Activated CD4-positive, alpha-beta memory T cell treated with anti-CD3 and anti-CD28 coated beads for 36 hours (primary cell): ENCODE data around the gene FANCD2. TPM values are rescaled to one million over a fixed set of nuclear protein-coding genes. Genes with fewer than 3 reads are reported as not detected.
A peak's percentile ranks its signal among the peaks of the same experiment; 100 is the strongest.
"Not testable (repeated sequence)": the region's sequence is repeated elsewhere in the genome, so short reads cannot be mapped to it uniquely, and the experiment has no call there.

Source experiments
- CTCF ChIA-PET: fragments of 350-600 bp; sonication (Branson Sonifier 250); formaldehyde crosslinking; loops from one replicate; lab custom pipeline; 2021; ENCODE audit warnings: antibody characterized with exemption, inconsistent platforms; lab: Charles Lee
- POLR2A ChIA-PET: fragments of 350-600 bp; sonication (Branson Sonifier 250); formaldehyde crosslinking; loops from one replicate; lab custom pipeline; 2021; ENCODE audit warnings: antibody characterized with exemption; lab: Charles Lee
- DNase-seq: peaks from one replicate; pipeline ENCODE4 v3.0.0-alpha.2; 2020
- H3K27ac Mint-ChIP-seq: one replicate; pipeline ENCODE4 v1.8.0; 2021; ENCODE audit warnings: mixed read lengths
- H3K27me3 Mint-ChIP-seq: one replicate; pipeline ENCODE4 v1.8.0; 2021; ENCODE audit warnings: mixed read lengths
- H3K36me3 Mint-ChIP-seq: one replicate; pipeline ENCODE4 v1.8.0; 2021; ENCODE audit warnings: mixed read lengths
- H3K4me1 Mint-ChIP-seq: one replicate; pipeline ENCODE4 v1.8.0; 2021; ENCODE audit warnings: low read depth, mixed read lengths
- H3K4me3 Mint-ChIP-seq: one replicate; pipeline ENCODE4 v1.8.0; 2021; ENCODE audit warnings: mild to moderate bottlenecking, mixed read lengths
- H3K9me3 Mint-ChIP-seq: one replicate; pipeline ENCODE4 v1.8.0; 2021; ENCODE audit warnings: mixed read lengths
- intact Hi-C: fragments of 100-400 bp; cut with micrococcal nuclease; formaldehyde crosslinking; loops from one replicate; pipeline ENCODE4 v1.15.1; 2023
- total RNA-seq, 2 experiments: library from RNA; stranded (reverse); gene quantifications; one replicate each; pipeline ENCODE4 v1.2.3, GENCODE V29; 2021

The FANCD2 gene
- total RNA-seq, 2 experiments from 2014 or later = 83.9 to 89.4 TPM

- Mint-ChIP-seq H3K9me3 (no peaks in the 10 kb centered on the region), H3K36me3 (peaks cover 17% of the 10 kb centered on the region), H3K27me3 (peaks cover 2% of the 10 kb centered on the region), H3K4me3 (peak within 1 kb of the TSS; percentile 96), H3K27ac (peak within 1 kb of the TSS; percentile 94), H3K4me1 (peaks cover 33% of the 10 kb centered on the region)
- ChIA-PET POLR2A (interaction anchor here (0.5 to 1.5 kb wide), 6 partner anchors 11 to 149 kb away, joined by 3 to 8 read pairs (median 4); partner anchors contain the start of genes TATDN2 and VHL), CTCF (interaction anchor here (1.5 kb wide), 1 partner anchor 133 kb away, joined by 3 read pairs; the partner anchor contains the start of gene TATDN2)
- intact Hi-C loops = loop anchor here (1.0 to 5.0 kb wide), 8 partner anchors 26 to 206 kb away; partner anchors contain the start of genes CRELD1, FANCD2, IRAK2 and SEC13
- DNase-seq = peak; percentile 97
These were observed 89.3 kb downstream of the FANCD2 start, which contains the start of gene BRK1 for GRCh38 chr3:10115326-10116137. TSS of gene BRK1 (plus strand) at chr3:10115675. CDS start at chr3:10115702, 27 bp downstream.

- peaks cover 2% of the 10 kb centered on the region for H3K27me3 Mint-ChIP-seq
- H3K27ac Mint-ChIP-seq = peak overlapping the region; percentile 94
- POLR2A ChIA-PET = interaction anchor here (0.6 to 1.5 kb wide), 6 partner anchors 25 to 225 kb away, joined by 3 to 8 read pairs (median 4); partner anchors contain the start of genes JAGN1, TATDN2 and VHL
- CTCF ChIA-PET = no interaction called here
- H3K36me3 Mint-ChIP-seq = peaks cover 22% of the 10 kb centered on the region
- H3K4me1 Mint-ChIP-seq = peaks cover 35% of the 10 kb centered on the region
- H3K4me3 Mint-ChIP-seq = peak overlapping the region; percentile 96
- no peak for DNase-seq
- no peaks in the 10 kb centered on the region for H3K9me3 Mint-ChIP-seq
- intact Hi-C loops = loop anchor here (5.0 kb wide), 1 partner anchor 166 kb away; no protein-coding TSS in a partner anchor
These were observed 89.9 kb downstream of the FANCD2 start for GRCh38 chr3:10116138-10116460.

- Mint-ChIP-seq H3K27ac (no peak overlapping the region), H3K4me3 (peak overlapping the region; percentile 96), H3K27me3 (peaks cover 2% of the 10 kb centered on the region), H3K9me3 (no peaks in the 10 kb centered on the region), H3K36me3 (peaks cover 25% of the 10 kb centered on the region), H3K4me1 (peaks cover 37% of the 10 kb centered on the region)
- CTCF ChIA-PET = interaction anchor here (0.6 to 1.4 kb wide), 2 partner anchors 133 to 147 kb away, joined by 4 to 5 read pairs; no protein-coding TSS in a partner anchor
- POLR2A ChIA-PET = interaction anchor here (0.9 to 1.5 kb wide), 5 partner anchors 19 to 226 kb away, joined by 3 to 8 read pairs (median 3); partner anchors contain the start of genes JAGN1, TATDN2 and VHL
- intact Hi-C loops = loop anchor here (5.0 kb wide), 1 partner anchor 165 kb away; no protein-coding TSS in a partner anchor
- DNase-seq = no peak
These were observed 90.7 kb downstream of the FANCD2 start for GRCh38 chr3:10116928-10117327.

- Mint-ChIP-seq H3K27me3 (peaks cover 2% of the 10 kb centered on the region), H3K36me3 (peaks cover 31% of the 10 kb centered on the region), H3K27ac (no peak overlapping the region), H3K9me3 (no peaks in the 10 kb centered on the region), H3K4me1 (peaks cover 52% of the 10 kb centered on the region), H3K4me3 (no peak overlapping the region)
- DNase-seq = no peak
- intact Hi-C loops = loop anchor here (5.0 kb wide), 1 partner anchor 163 kb away; no protein-coding TSS in a partner anchor
- ChIA-PET CTCF (no interaction called here), POLR2A (no interaction called here)
These were observed 93.1 kb downstream of the FANCD2 start for GRCh38 chr3:10119376-10119775.

- ChIA-PET POLR2A (no interaction called here), CTCF (no interaction called here)
These were observed 94.8 kb downstream of the FANCD2 start for GRCh38 chr3:10121064-10121463.

GRCh38 chr3:10122724-10123123 is 96.5 kb downstream of the FANCD2 start:
- no peak for DNase-seq
- CTCF ChIA-PET = interaction anchor here (1.4 kb wide), 1 partner anchor 164 kb away, joined by 5 read pairs; no protein-coding TSS in a partner anchor
- Mint-ChIP-seq H3K4me1 (peaks cover 39% of the 10 kb centered on the region), H3K4me3 (no peak overlapping the region), H3K27ac (peak overlapping the region; percentile 24), H3K36me3 (peaks cover 50% of the 10 kb centered on the region), H3K27me3 (no peaks in the 10 kb centered on the region), H3K9me3 (no peaks in the 10 kb centered on the region)
- intact Hi-C loops = no loop called here
- POLR2A ChIA-PET = no interaction called here

More at GRCh38 chr3:10121064-10121463, 94.8 kb downstream of the FANCD2 start:
- Mint-ChIP-seq H3K4me3 (no peak overlapping the region), H3K27me3 (no peaks in the 10 kb centered on the region), H3K27ac (no peak overlapping the region), H3K36me3 (peaks cover 38% of the 10 kb centered on the region), H3K4me1 (peaks cover 51% of the 10 kb centered on the region), H3K9me3 (no peaks in the 10 kb centered on the region)
- no peak for DNase-seq
- intact Hi-C loops = no loop called here

- not testable (repeated sequence) for H3K27me3 Mint-ChIP-seq
- CTCF ChIA-PET = interaction anchor here (1.3 kb wide), 1 partner anchor 30 kb away, joined by 4 read pairs; no protein-coding TSS in a partner anchor
- POLR2A ChIA-PET = interaction anchor here (1.3 kb wide), 1 partner anchor 18 kb away, joined by 3 read pairs; no protein-coding TSS in a partner anchor
These were observed 109.6 kb downstream of the FANCD2 start for GRCh38 chr3:10135872-10136271.

GRCh38 chr3:10136426-10137005 is 110.3 kb downstream of the FANCD2 start:
- no peak overlapping the region for H3K4me3 Mint-ChIP-seq
- no peaks in the 10 kb centered on the region for H3K9me3 Mint-ChIP-seq
- H3K27me3 Mint-ChIP-seq = no peaks in the 10 kb centered on the region
- ChIA-PET CTCF (no interaction called here), POLR2A (no interaction called here)
- intact Hi-C loops = no loop called here
- no peaks in the 10 kb centered on the region for H3K36me3 Mint-ChIP-seq
- DNase-seq = no peak
- no peaks in the 10 kb centered on the region for H3K4me1 Mint-ChIP-seq
- H3K27ac Mint-ChIP-seq = no peak overlapping the region

More at GRCh38 chr3:10135872-10136271, 109.6 kb downstream of the FANCD2 start:
- DNase-seq, H3K27ac Mint-ChIP-seq, H3K9me3 Mint-ChIP-seq, H3K4me1 Mint-ChIP-seq, intact Hi-C loops, H3K36me3 Mint-ChIP-seq, H3K4me3 Mint-ChIP-seq: not testable (repeated sequence)

- Mint-ChIP-seq H3K27me3 (no peaks in the 10 kb centered on the region), H3K36me3 (peaks cover 1% of the 10 kb centered on the region), H3K9me3 (no peaks in the 10 kb centered on the region), H3K4me3 (no peak overlapping the region), H3K4me1 (no peaks in the 10 kb centered on the region), H3K27ac (no peak overlapping the region)
- POLR2A ChIA-PET = no interaction called here
- CTCF ChIA-PET = no interaction called here
- DNase-seq = no peak
- intact Hi-C loops = no loop called here
These were observed 110.9 kb downstream of the FANCD2 start for GRCh38 chr3:10137178-10137577.

GRCh38 chr3:10140996-10141546 is 114.8 kb downstream of the FANCD2 start:
- ChIA-PET CTCF (interaction anchor here (1.0 to 1.3 kb wide), 5 partner anchors 22 to 180 kb away, joined by 3 to 5 read pairs (median 4); partner anchors contain the start of genes IRAK2 and SEC13), POLR2A (interaction anchor here (0.6 to 1.4 kb wide), 9 partner anchors 25 to 179 kb away, joined by 3 to 10 read pairs (median 5); partner anchors contain the start of genes BRK1 and SEC13)
- H3K4me1 Mint-ChIP-seq = peaks cover 20% of the 10 kb centered on the region
- no peaks in the 10 kb centered on the region for H3K9me3 Mint-ChIP-seq
- peak overlapping the region; percentile 83 for H3K27ac Mint-ChIP-seq
- H3K4me3 Mint-ChIP-seq = peak overlapping the region; percentile 96
- H3K36me3 Mint-ChIP-seq = peaks cover 22% of the 10 kb centered on the region
- intact Hi-C loops = loop anchor here (1.0 kb wide), 1 partner anchor 26 kb away; the partner anchor contains the start of gene BRK1
- H3K27me3 Mint-ChIP-seq = no peaks in the 10 kb centered on the region
- DNase-seq = no peak
